SK-N-SH (cell line): ENCODE data around the gene PPP1R9A. TPM values are rescaled to one million over a fixed set of nuclear protein-coding genes. Genes with fewer than 3 reads are reported as not detected.

ENCODE experiments used
- CTCF ChIA-PET: fragments of 300-600, 350-600 bp; formaldehyde crosslinking; extraction: SDS; loops from one replicate; lab custom pipeline; 2021; lab: Yijun Ruan, JAX
- POLR2A ChIA-PET: fragments of 350-600 bp; sonication (Branson Sonifier 250); formaldehyde crosslinking; extraction: SDS; loops from one replicate; lab custom pipeline; 2020; ENCODE audit warnings: antibody characterized with exemption, inconsistent platforms; lab: Yijun Ruan, JAX
- DNase-seq: peaks from one replicate; pipeline ENCODE4 v3.0.0; 2012
- H2AFZ ChIP-seq: fragments of 200-600 bp; sonication (generic); 2 replicates; pipeline ENCODE4 v1.8.1; 2016; ENCODE audit warnings: antibody characterized with exemption, mild to moderate bottlenecking, low read depth
- H3F3A ChIP-seq: fragments of 200-600 bp; sonication (generic); replicated peaks from 2 replicates; pipeline ENCODE3; 2016; ENCODE audit warnings: antibody characterized with exemption, mild to moderate bottlenecking; ENCODE audit not compliant: insufficient read depth
- H3K27ac ChIP-seq, 2 experiments: fragments of 200-500 bp in 1 of 2; fragments of 200-600 bp in 1 of 2; sonication (Bioruptor generic) in 1 of 2; sonication (generic), shearing (Covaris generic) in 1 of 2; 2 replicates each; pipeline versions ENCODE4 v1.5.1 to v1.6.1; 2014 to 2016; ENCODE audit warnings: low read depth in 2 of 2, inconsistent platforms in 1 of 2, low read length in 1 of 2, mild to moderate bottlenecking in 1 of 2, mixed read lengths in 1 of 2
- H3K27me3 ChIP-seq: fragments of 200-600 bp; sonication (generic), shearing (Covaris generic); 2 replicates; pipeline ENCODE4 v1.6.1; 2016; ENCODE audit warnings: mixed run types; ENCODE audit not compliant: insufficient read depth
- H3K36me3 ChIP-seq, 2 experiments: fragments of 200-500 bp in 1 of 2; fragments of 200-600 bp in 1 of 2; sonication (Bioruptor generic) in 1 of 2; sonication (generic) in 1 of 2; replicated peaks in 1 of 2; 2 replicates each; pipeline versions ENCODE3 to v1.5.1; 2014 to 2016; ENCODE audit warnings: low read length in 1 of 2, mild to moderate bottlenecking in 1 of 2; ENCODE audit not compliant: insufficient read depth in 2 of 2, control insufficient read depth in 1 of 2
- H3K4me1 ChIP-seq, 2 experiments: fragments of 200-500 bp in 1 of 2; fragments of 200-600 bp in 1 of 2; sonication (Bioruptor generic) in 1 of 2; sonication (generic), shearing (Covaris generic) in 1 of 2; 2 replicates each; pipeline versions ENCODE4 v1.5.1 to v1.6.1; 2014 to 2016; ENCODE audit warnings: low read depth in 1 of 2, low read length in 1 of 2, mixed run types in 1 of 2; ENCODE audit not compliant: insufficient read depth in 2 of 2, control insufficient read depth in 1 of 2
- H3K4me2 ChIP-seq: fragments of 200-600 bp; sonication (generic), shearing (Covaris generic); 2 replicates; pipeline ENCODE4 v1.6.1; 2017; ENCODE audit warnings: mixed run types
- H3K4me3 ChIP-seq, 2 experiments: fragments of 200-500 bp in 1 of 2; fragments of 200-600 bp in 1 of 2; sonication (Bioruptor generic) in 1 of 2; sonication (generic), shearing (Covaris generic) in 1 of 2; 2 replicates each; pipeline versions ENCODE4 v1.5.1 to v1.8.1; 2014 to 2016; ENCODE audit warnings: low read depth in 2 of 2, inconsistent platforms in 1 of 2, low read length in 1 of 2, mild to moderate bottlenecking in 1 of 2, mixed read lengths in 1 of 2, moderate library complexity in 1 of 2
- H3K79me2 ChIP-seq: fragments of 200-600 bp; sonication (generic); 2 replicates; pipeline ENCODE4 v1.8.1; 2017; ENCODE audit warnings: mild to moderate bottlenecking; ENCODE audit not compliant: insufficient read depth
- H3K9ac ChIP-seq: fragments of 200-600 bp; sonication (generic); 2 replicates; pipeline ENCODE4 v1.6.1; 2017; ENCODE audit warnings: mixed run types
- H3K9me2 ChIP-seq: fragments of 200-600 bp; sonication (generic); 2 replicates; pipeline ENCODE4 v1.6.1; 2017; ENCODE audit warnings: mixed run types
- H3K9me3 ChIP-seq: fragments of 200-600 bp; sonication (generic); 2 replicates; pipeline ENCODE4 v1.6.1; 2017; ENCODE audit warnings: mixed run types, mild to moderate bottlenecking, moderate library complexity
- H4K20me1 ChIP-seq: fragments of 200-600 bp; sonication (generic); 2 replicates; pipeline ENCODE4 v1.6.1; 2017; ENCODE audit warnings: mild to moderate bottlenecking, mixed run types; ENCODE audit not compliant: insufficient read depth
- GABPA ChIP-seq: IDR thresholded peaks from 2 replicates; pipeline ENCODE4 v1.4.0; 2012; ENCODE audit warnings: low read depth, mild to moderate bottlenecking
- IRF3 ChIP-seq: fragments of 150-350 bp; IDR thresholded peaks from 2 replicates; pipeline ENCODE4 v1.6.1; 2016; ENCODE audit warnings: mild to moderate bottlenecking, low read depth, low read length
- NFIC ChIP-seq: IDR thresholded peaks from 2 replicates; pipeline ENCODE4 v1.4.0; 2012; ENCODE audit warnings: borderline replicate concordance
- POLR2AphosphoS5 ChIP-seq: IDR thresholded peaks from 2 replicates; pipeline ENCODE4 v1.6.1; 2012; ENCODE audit warnings: low read depth, low read length
- REST ChIP-seq: IDR thresholded peaks from 2 replicates; pipeline ENCODE4 v1.6.1; 2012; ENCODE audit warnings: mild to moderate bottlenecking, low read depth, low read length, moderate library complexity
- SIN3A ChIP-seq: IDR thresholded peaks from 2 replicates; pipeline ENCODE4 v1.6.1; 2012; ENCODE audit warnings: low read depth, mild to moderate bottlenecking, low read length, moderate library complexity, borderline replicate concordance
- TAF1 ChIP-seq: IDR thresholded peaks from 2 replicates; pipeline ENCODE4 v1.6.1; 2012; ENCODE audit warnings: low read depth, mild to moderate bottlenecking, low read length, moderate library complexity, borderline replicate concordance
- TCF12 ChIP-seq: IDR thresholded peaks from 2 replicates; pipeline ENCODE4 v1.4.0; 2012
- WGBS: methylation state at CpG from one replicate; pipeline ENCODE4 v1.1.6; 2017; ENCODE audit warnings: low lambda C conversion rate; 5-methylcytosine and 5-hydroxymethylcytosine counted together
- polyA plus RNA-seq, 3 experiments: library from polyadenylated mRNA; depleted of rRNA; stranded (reverse); fragments of >200 nt; gene quantifications; 2 replicates each; pipeline ENCODE4 v1.2.3, GENCODE V29; 2012
- TF ChIP-seq, protein P1 (sequence below): IDR thresholded peaks from 2 replicates; pipeline ENCODE4 v1.4.0; 2012; ENCODE audit warnings: low read depth

Gene PPP1R9A
- polyA plus RNA-seq, 1 of the 3 experiments (the other 2 are of a cell fraction) = 0.30 TPM

DNA sequence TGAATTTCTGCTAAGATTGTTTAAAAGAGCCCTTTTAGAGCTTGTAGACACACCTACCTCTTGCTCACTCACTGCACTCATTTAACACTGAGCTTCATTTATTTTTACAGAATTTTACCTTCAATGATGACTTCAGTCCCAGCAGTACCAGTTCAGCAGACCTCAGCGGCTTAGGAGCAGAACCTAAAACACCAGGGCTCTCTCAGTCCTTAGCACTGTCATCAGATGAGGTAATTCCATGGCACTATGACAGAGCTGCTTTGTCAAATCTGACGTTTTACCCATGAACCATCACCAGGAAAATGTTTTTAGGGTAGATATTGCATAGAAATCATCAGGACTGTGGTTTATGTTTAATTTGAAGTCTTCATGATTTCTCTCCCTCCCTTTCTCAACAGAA lies 378.7 kb downstream of the PPP1R9A start:
- 23% methylated on average over 2 of the region's 2 CpGs for WGBS

GRCh38 chr7:95290166-95290830 lies 382.9 kb downstream of the PPP1R9A start:
- POLR2A ChIA-PET = no interaction called here
- H3K4me3 ChIP-seq = peak overlapping the region in 1 of 2 experiments; percentile 20; a peak in 1 of 4 replicates
- DNase-seq = no peak
- H3K36me3 ChIP-seq = no peaks in the 10 kb centered on the region
- no peak overlapping the region for H3K9ac ChIP-seq
- H3F3A ChIP-seq = no peaks in the 10 kb centered on the region
- CTCF ChIA-PET = no interaction called here
- peak overlapping the region; percentile 32; the same call in 1 of the 2 replicates for H2AFZ ChIP-seq
- H3K4me1 ChIP-seq = no peaks in the 10 kb centered on the region; a peak in 1 of 4 replicates
- no peaks in the 10 kb centered on the region for H3K9me3 ChIP-seq
- no peaks in the 10 kb centered on the region for H4K20me1 ChIP-seq
- H3K27ac ChIP-seq = no peak overlapping the region
- H3K27me3 ChIP-seq = peaks cover 8% of the 10 kb centered on the region; the same call in 1 of the 2 replicates
- no peaks in the 10 kb centered on the region for H3K9me2 ChIP-seq
- no peaks in the 10 kb centered on the region for H3K79me2 ChIP-seq
- WGBS = 38% methylated on average over 7 of the region's 7 CpGs
- 0 out of 2 replicates have a peak overlapping the region, but pooled peaks have one; percentile 3 for H3K4me2 ChIP-seq
- TF ChIP-seq GABPA (no peak), REST (no peak), NFIC (no peak), TCF12 (no peak), POLR2AphosphoS5 (no peak), IRF3 (no peak)
- TF ChIP-seq, protein P1, sequence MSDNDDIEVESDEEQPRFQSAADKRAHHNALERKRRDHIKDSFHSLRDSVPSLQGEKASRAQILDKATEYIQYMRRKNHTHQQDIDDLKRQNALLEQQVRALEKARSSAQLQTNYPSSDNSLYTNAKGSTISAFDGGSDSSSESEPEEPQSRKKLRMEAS = no peak

More for the DNA sequence above, 378.7 kb downstream of the PPP1R9A start:
- no peak overlapping the region for H3K9ac ChIP-seq
- no peak overlapping the region for H2AFZ ChIP-seq
- CTCF ChIA-PET = interaction anchor here (1.0 kb wide), 1 partner anchor 36 kb away, joined by 3 read pairs; no protein-coding TSS in a partner anchor
- DNase-seq = no peak
- H3K79me2 ChIP-seq = no peaks in the 10 kb centered on the region
- H4K20me1 ChIP-seq = no peaks in the 10 kb centered on the region
- H3K4me1 ChIP-seq = no peaks in the 10 kb centered on the region; a peak in 1 of 4 replicates
- peaks cover 8% of the 10 kb centered on the region for H3K27me3 ChIP-seq
- no peak overlapping the region for H3K4me2 ChIP-seq
- no peaks in the 10 kb centered on the region for H3K36me3 ChIP-seq
- H3K9me2 ChIP-seq = no peaks in the 10 kb centered on the region
- no peak for TF ChIP-seq SIN3A
- no peak for TF ChIP-seq TAF1
- no peak for TF ChIP-seq POLR2AphosphoS5
- H3K27ac ChIP-seq = no peak overlapping the region
- no peaks in the 10 kb centered on the region for H3K9me3 ChIP-seq
- no peaks in the 10 kb centered on the region for H3F3A ChIP-seq
- no peak overlapping the region for H3K4me3 ChIP-seq
- POLR2A ChIA-PET = no interaction called here
